HG02970 (cell line): ENCODE results near the gene ATG2A.
"Not testable (repeated sequence)": the region's sequence is repeated elsewhere in the genome, so short reads cannot be mapped to it uniquely, and the experiment has no call there.

Source experiments
- ATAC-seq: cut with Tn5 transposase; IDR thresholded peaks from one replicate; pipeline ENCODE4 v1.9.1; 2021; ENCODE audit warnings: mild to moderate bottlenecking, moderate library complexity, moderate number of reproducible peaks; ENCODE audit not compliant: unreplicated experiment, low FRiP score

The ATG2A gene

DNA sequence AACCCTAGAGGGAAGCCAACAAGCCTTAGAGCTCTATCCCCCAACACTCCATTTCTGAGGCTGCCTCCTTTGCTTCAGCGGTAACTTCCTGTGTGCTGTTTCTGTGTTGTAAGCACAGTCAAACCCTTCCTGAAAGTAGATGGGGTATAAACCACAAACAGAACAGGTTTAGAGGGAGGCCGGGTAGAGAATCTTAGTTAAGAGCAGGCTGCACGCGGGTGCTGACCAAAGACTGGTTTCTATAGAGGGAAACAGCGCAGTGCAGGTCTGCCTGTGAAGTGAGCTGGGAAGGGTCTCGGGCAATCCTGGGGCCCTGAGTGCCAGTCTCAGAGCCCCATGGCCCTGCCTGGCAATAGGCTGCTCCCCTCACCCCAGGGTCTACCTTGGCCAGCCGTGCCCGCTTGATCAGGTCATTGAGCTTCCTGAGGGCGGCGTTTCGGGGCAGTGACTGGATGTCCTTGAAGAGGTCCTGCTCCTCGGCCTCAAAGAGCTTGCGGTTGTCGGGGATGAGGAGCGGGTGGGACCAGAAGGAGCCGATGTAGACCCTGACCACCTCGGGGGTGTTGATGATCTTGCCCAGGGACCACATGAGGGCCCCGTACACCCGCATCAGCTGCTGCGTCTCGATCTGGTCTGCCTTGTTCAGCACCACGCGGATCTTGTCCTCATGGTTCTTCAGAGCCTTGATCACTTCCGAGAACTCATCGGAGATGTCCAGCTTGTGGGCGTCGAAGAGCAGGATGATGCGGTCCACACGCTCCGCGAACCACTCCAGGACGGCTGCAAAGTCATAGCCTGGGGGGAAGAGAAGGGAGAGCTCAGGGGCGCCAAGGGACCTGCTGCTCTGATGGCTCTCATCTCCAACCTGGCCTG, 57.2 kb downstream of the ATG2A start:
- ATAC-seq = peak; percentile 68

DNA sequence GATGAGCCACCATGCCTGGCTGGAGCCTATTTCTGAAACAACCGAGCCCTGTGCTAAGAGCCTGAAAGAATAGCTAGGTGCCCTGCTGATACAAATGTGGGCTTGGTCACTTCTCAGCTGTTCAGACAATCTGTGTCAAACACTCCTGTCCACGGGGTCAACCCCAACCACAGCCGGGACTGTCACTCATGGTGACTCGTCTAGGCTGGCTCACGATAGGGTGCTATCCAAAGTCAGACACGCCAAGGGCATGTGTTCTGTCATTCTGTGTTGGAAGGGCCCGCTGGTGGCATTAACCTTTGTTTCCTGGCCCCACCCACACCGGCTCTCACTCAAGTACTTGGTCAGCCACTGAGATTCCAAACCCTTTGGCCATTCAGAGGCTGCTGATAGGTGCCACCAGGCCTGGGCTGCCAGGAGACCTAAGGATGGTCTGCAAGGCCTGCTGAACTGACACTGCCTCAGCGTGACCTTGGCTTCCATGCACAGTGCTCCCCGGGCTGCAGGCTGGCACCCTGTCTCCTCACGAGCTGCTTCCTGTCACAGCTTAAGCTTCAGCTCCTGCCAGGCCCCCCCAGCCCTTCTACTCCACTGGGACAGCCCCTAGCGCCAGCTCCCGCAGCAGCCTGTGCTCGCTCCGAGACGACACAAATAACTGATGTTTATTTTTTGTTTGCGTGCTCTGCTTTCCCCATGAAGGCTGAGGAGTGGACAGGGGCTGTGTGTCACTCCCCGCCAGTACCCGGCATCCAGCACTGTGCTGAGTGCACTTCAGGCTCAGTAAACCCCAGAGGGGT, 58.3 kb downstream of the ATG2A start:
- no peak for ATAC-seq

DNA sequence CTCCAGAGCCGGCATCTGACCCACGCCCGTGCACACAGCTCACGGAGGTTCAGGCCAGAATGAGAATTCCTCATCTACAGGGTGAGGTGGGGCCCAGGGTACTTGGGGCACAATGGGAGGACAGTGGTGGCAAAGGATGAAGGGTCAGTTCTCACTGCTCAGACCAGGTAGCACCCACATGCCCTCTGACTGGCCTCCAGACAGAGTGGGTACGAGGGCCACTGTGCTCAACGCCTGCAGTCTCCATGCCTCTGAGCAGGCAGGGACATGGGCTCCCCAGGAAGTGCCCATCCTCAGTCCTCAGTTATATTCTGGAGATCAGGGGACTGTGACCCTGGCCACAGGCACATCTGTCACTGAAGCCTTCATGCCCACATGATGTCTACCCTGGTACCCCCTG, 59.5 kb downstream of the ATG2A start:
- ATAC-seq = no peak

DNA sequence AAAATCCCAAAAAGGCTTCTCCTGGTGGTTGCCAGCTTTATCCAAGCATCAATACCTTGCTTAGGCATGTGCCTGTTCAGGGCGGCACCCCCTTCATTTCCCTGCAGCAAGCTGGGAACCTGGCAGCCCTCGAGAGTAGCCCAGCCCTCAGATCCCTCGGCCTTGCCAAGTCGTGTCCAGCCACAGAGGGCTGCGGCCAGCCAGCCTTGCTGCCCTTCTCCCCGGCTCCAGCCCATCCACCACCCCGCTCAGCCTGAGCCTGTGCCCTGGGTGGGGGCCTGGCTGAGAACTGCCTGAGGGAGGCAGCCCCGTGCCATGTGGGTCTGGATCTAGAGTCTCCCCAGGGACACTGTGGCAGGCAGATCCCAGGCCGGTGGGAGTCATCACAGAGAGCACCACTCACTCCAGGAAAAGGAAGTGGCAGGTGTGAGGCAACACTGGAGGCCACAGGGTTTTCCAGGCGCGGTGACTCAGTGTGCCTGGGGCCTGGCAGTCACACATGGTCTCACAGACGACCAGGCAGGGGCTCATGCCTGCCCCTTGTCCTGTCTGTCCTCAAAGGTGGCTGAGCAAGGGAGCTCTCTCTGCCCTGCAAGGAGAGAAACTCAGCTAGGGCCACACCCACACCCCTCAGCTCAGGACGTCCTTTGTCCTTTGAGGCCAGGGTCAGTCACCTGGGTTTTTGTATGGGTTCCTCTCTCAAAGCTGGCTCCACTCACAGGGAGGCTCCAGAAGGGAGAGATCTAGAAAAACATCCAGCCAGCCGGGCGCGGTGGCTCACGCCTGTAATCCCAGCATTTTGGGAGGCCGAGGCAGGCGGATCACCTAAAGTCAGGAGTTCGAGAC, 60.4 kb downstream of the ATG2A start:
- no peak for ATAC-seq

DNA sequence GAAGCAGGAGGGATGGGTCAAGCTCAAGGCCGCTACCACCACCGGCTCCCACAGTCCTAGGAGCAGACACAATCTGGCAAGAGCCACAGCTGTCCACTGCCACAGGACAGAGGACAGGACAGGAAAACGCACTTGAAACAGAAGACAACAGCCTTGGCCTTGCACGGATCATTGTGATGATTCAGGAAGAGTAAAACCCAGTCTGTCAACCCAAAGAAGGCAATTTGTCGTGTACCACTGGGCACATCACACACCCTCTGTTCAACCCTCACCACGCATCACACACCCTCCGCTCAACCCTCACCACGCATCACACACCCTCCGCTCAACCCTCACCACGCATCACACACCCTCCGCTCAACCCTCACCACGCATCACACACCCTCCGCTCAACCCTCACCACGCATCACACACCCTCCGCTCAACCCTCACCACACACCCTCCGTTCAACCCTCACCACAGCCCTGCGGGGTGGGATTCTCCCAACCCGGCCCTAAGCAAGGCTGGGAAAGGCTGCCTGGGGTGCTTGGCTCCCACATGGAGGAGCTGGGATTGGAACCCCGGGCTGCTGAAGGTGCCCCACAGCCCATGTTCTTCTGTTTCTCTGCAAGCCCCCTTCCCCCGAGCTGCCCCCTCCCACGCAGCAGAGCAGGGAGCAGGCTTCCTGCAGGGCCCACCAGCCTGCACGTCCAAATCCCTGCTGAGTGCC, 61.3 kb downstream of the ATG2A start:
- ATAC-seq = no peak

DNA sequence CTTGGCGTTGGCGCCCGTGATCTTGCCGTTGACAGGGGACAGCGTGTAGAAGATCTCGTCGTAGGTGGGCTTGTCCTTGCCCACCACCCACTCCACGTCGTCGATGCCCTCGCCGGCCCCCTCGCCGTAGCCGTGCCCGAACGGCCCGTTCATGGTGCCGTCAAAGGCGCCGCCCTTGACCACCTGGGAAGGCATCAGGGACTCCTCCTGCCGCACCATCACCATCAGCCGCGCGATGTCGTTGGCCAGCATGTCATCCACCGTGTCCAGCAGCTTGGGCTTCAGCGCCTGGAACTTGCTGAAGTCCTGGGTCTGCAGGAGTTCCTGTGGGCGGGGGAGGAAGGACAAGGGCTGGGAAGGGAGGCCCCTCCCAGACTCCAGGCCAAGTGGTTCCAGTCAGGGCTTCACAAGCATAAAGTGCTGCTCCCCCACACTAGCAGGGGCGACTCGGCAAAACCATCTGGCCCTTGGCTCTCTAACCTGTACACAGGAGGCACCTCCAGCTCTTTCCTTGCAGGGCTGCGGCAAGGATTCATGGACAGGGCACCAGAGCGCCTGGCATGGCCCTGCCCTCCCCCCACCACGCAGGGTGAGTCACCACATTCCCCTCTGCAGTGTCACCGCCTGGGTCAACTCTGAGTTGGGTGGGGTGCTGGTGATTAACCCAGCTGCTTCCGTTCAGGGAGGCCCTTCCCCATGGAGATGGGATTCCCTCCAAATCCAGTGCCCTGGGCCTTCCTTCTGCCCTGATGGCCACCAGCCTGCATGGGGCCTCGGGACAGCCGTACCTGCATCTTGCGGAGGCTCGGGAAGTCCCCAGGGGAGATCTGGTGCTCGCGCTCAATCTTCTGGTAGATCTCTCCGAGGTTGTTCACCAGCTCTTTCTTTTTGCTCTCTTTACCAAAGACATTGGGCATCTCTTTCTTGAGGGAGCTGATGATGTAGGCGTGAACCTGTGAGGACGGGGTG, 62.2 kb downstream of the ATG2A start:
- ATAC-seq = no peak

DNA sequence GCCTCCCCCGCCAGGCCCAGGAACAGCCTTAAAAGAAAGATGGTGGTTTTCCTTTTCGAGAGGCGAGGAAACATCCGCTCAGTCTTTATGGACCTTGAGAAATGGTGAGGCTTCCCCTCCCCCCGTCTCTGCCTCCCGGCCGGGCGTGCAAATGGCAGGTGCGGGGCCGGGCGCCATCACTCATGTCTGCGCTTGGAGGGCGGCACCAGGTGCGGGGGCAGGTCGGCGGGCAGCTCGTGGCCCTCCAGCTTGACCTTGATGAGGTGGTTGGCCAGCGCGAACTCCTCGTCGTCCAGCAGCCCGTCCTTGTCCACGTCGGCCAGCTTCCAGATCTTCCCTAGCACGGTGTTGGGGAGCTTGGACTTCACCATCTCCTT, 62.9 kb downstream of the ATG2A start:
- no peak for ATAC-seq

DNA sequence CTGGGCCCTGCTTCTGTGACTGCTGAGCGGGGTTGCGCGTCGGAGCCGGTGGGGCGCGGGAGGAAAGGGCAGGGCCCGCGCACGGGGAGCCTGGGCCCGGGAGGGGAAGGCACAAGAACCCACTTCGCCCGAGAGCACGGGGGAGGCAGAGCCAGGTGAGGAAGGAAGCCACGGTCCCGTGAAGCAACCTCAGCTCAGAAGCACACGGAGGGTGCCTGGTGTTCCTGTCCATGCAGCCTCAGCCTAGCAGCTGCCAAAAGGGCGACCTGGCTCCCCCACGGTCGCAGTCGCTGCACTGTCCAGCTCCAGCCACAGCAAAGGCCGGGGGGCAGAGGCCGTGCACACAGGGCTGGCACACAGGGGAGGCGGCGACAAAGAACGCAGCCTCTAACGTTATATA, 63.3 kb downstream of the ATG2A start:
- ATAC-seq = no peak

DNA sequence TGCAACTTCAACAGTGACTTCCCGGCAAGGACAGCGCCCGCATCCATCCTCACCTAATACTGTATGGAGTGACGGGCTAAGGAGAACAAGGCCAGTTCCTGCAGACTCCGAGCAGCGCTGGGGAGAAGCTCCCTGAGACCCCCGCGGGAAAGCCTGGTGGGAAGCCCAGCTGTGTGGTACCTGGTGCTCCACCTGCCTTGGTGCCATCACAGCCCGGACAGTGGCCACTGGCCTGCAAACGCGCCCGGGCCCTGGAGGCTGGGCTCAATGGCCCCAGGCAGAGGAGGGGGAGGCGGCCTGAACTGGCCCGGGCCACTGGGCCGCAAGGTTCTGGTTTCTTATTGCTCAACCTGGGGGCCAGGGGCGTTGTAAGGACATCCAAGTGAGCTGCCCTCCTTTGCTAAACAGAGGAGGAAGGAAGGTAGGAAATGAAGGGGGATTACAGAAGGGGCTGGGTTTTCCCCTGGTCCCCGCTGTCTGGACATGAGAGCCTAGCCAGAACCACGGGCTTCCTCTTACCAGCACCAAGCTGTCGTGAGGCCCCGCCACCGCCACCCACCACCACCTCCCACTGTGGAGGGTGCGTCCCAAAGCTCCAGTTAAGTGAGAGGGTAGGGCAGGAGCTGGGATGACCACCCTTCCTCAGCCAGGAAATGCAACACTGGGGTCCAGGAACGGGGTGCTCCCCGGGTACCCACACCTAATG, 64.1 kb downstream of the ATG2A start:
- no peak for ATAC-seq

DNA sequence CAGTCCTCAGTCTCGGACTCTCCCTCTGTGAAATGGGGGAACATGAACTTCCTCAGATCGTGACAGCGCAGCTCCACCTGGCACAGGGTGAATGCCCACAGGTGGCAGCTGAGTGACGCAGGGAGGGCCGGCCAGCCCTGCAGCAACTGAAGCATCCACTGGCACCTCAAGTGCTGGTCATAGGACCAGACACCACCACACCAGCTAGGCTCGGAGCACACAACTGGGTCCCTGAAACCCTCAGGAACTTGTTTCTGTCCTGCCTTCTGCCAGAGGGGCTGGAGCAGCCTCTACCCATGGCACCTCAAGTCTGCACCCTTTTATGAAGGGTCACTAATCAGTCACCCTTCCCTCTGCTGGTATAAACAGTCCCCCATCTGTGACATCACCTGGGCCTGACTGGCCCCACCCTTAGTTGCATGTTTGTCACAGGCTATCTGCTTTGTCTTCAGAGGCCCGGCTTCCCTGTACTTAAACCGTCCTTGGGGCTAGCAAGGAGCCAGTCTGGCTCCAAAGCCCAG, 65.1 kb downstream of the ATG2A start:
- no peak for ATAC-seq

DNA sequence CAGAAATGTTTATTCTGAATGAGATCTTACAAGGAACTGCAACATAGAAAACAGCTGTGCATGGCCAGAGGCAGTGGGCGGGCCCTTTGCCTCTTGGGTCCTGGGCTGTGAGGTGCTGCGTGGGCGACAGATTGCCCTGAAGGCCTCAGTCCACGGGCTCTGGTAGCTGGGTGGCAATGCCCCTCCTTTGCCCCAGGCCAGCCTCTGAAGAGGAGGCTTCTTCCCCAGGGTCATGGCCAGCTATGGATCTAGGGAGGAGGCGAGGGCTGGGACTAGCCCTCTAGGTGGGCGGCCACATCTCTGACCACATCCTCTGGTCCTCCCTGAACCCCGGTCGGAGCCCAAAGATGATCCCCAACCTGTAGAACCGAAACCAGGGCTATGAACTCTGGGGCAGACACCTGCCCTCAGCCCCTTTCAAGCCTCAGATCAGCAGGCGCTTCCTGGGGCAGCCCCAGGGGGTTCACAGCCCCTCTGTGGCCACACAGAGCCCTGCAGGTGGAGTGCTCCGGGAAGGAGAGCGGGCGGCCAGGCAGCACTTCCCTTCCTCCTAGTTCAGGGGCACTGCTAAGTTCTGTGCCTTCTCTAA, 65.9 kb downstream of the ATG2A start:
- ATAC-seq = peak; percentile 64

DNA sequence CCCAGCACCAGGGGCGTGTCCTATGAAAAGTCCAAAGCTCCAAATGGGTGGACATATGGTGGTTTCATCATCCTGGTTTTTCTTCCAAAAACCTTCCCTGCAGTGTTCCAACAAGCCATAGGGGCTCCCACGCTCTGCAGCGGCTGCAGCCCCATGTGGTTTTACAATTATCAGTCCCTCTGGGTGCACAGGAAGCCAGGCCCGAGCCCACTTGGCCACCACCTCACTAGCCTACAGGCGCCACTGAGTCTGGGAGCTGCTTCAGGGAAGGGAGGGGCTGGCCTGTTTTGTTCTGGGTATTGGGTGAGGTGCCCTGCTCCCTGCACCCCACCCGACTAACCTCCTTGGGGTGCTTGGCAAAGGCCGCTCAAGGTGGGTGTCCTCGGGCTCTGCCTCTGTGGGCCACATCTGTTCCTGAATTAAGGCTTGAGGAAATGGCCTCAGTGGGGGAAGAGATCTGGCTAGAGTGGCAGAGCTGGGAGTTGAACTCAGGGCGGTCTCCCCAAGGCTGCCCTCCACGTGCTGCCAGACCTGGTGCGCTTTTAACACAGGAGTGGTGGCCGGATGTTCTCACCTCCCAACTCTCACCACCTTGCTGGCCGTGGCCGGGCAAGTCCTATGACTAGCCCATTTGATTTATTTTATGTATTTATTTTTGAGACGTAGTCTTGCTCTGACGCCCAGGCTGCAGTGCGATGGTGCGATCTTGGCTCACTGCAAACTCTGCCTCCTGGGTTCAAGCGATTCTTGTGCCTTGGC, 67.2 kb downstream of the ATG2A start:
- ATAC-seq = no peak

DNA sequence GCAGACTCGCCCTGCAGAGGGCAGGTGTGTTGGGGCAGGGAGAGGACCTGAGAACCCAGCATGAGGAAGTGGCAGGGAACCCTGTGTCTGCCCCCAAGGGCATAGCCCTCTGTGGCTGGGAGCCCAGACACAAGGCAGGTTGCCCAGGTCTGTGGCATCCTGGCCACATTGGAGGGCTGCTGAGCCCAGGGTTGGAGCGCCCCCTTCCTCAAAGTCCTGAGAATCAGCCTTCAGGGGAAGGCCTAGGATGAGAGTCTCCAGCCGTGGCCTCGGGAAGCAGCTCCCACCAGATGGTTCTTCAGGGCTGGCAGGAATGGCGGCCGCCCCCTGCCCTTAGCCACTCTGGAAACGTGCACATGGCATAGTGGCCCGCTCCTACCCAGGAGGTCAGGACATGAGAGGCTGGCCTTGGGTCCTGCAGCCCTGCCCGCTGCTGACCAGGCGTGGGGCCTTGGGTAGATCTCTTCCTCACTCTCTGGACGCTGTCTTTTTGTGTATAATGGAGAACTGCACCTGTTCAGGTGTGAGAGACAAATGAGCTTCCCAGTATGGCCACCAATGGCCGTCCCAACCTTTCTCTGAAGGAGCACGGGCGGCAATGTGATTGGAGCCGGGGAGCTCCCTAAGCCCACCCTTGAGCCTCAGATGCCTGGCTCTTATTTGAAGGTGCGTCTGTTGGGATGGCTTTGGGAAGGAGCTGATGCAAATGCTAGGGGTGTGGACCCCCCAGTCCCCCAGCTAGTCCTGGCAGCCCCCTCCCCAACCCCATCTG, 68.0 kb downstream of the ATG2A start:
- no peak for ATAC-seq

DNA sequence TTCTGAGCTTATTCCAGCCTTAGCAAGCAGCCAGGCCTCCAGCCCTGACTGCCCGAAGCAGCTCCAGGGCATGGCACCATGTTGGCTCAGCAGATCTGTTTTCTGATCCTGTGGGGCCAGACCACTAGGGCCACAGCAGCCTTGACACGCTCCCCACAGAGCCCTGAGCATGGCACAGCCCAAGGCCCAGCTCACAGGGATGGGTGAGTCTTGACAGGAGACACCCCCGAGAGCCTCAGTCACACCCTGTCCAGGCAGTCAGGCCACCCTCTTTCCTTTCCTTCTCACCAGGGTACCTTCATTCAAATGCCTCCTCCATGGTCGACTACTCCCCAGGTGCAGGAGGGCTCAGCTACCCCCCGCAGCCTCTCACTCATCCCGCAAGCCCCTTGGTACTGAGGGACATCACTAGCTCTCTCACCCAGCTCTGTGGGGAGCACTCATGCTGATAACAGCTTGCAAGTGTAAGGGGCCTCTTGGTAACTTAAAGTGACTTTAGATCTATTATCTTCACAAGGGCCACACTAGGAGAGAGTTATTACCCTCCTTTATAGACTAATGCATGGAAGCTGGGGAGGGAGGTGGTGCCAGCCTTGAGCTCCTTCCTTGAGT, 68.7 kb downstream of the ATG2A start:
- no peak for ATAC-seq

DNA sequence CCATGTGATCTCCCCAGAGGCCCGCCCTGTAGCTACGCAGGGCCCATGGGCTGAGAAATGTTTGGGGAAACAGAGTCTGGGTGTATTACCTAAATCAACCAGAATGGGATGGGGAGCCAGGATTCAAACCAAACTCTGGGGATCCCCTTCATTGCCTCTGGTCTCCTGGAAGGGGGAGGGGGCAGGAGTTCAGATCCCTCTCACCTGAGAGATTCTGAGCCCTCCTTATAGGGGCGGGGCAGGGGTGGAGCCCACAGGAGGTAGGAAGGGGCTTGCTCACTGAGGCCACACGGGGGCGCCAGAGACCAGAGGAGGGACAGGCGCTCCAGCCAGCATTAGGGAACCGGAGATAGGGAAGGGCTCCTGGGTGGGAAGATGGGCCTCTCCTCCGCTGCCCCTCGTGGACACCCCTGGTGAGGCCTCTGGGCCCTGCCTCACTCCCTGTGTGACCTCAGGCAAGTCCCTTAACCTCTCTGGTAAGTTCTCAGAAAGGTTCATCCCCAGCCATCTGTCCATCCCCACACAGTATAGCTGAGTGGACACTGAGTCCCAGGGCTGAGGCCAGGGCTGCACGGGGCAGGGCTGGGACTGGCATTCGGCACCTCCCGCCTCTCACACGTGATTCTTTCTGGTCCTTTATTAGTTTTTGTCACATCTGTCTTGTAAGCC, 69.9 kb downstream of the ATG2A start:
- no peak for ATAC-seq

DNA sequence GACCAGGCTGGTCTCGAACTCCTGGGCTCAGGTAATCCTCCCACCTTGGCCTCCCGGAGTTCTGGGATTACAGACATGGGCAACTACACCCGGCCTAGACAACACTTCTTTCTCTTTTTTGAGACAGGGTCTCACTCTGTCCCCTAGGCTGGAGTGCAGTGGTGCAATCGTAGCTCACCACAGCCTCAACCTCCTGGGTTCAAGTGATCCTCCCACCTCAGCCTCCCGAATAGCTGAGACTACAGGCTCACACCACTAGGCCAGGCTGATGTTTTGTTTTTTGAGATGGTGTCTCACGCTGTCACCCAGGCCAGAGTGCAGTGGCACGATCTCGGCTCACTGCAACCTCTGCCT, 71.3 kb downstream of the ATG2A start:
- ATAC-seq = not testable (repeated sequence)
